HG02588 (cell line): ENCODE results near the gene ELF2.
"Not testable (repeated sequence)": the region's sequence is repeated elsewhere in the genome, so short reads cannot be mapped to it uniquely, and the experiment has no call there.

Experiments
- ATAC-seq: cut with Tn5 transposase; IDR thresholded peaks from one replicate; pipeline ENCODE4 v1.9.1; 2021; ENCODE audit warnings: mild to moderate bottlenecking, moderate library complexity; ENCODE audit not compliant: unreplicated experiment

Gene ELF2

DNA sequence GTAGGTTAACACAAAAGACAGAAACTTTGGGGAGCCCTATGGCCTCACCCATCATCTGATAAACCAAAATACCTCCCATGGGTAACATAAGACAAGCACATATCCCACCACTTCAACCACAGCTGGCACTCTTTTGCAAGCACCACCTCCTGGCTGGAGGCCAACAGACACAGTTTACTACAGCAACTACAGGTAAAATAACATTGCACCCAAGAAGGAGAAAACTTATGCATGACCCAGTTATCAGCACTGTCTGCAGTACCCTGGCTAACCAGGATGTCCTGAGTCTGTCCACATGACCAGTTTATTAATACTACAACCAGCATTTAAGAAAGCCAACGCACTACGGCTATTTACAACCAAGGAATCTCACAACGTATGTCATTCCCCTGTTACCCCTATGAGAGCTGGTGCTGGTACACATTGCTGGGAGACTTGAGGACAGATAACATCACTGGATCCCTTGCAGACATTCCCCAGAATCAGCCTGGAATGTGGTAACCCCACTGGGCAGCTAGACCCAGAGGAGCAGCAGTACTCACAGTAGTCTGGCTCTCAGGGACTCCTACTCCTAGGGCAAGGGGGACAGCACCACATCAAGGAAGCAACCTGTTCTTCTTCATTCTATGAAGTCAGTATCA lies 32.0 kb downstream of the ELF2 start:
- no peak for ATAC-seq

DNA sequence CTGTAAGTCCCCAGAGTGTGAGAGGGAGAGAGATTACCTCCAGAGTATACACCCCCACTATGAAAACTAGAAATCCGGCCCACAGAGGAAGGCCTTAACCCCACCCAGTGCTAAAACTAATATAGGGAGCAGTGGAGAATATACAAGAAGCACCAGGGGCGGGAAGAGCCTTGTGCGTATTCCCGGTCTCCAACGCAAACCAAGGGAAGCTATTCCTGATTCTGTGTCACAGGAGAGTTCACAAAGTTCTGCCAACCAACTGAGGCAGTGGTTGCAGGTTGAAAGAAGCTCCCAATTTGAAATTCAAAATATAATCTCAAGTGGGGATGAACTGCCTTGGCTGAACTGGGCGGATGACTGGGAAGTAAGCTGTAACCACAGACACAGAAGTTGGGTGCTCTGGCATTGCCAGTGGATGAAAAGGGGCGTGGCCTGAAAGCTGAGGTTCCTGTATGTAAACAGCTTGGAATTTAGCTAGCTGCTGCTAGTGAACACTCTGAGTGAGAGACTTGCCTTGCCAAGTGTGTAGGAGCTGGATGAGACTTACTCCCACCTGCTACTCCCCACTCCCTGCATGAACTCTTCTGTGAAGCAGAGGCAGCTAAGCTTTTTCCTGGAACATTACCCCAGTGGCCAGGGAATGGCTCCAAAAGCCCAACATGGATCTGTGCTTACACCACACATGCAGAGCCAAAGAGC lies 32.7 kb downstream of the ELF2 start:
- ATAC-seq: no peak

GRCh38 chr4:139142980-139143379 lies 34.0 kb downstream of the ELF2 start:
- no peak for ATAC-seq

- ATAC-seq: no peak
Measured at GRCh38 chr4:139142087-139142486, 34.9 kb downstream of the ELF2 start.

- no peak for ATAC-seq
Measured at GRCh38 chr4:139137763-139138162, 39.3 kb downstream of the ELF2 start.

- no peak for ATAC-seq
Measured at GRCh38 chr4:139134403-139134802, 42.6 kb downstream of the ELF2 start.

DNA sequence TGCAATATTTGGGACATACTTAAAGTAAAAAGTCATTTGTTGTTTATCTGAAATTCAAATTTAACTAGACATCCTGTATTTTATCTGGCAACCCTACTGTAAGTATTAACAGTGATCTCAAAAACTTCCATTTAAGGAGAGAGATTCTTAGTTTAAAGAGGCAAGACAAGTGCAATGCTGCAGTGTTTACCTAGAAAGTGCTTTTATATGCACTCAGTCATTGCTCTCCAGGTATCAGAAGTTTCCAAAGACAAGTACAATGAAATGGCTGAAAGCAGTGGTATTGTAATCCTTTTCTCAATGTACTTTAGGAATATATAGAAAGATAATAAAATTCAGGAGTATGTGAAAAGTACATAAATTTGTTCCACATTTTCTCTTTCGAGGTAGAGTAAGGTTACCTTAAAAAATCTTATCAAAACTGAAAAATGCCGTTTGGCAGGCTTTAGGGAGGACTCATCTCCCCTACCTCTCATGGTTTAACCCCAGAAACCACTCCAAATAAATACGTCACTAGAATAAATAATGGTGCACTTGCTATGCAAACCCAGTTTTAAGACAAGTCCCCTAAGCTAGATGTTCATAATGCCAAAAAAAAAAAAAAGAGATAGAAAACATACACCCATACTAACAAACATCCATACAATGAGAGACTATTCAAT lies 45.7 kb downstream of the ELF2 start:
- no peak for ATAC-seq

GRCh38 chr4:139129206-139129605 lies 47.8 kb downstream of the ELF2 start:
- no peak for ATAC-seq

GRCh38 chr4:139126898-139127297 lies 50.1 kb downstream of the ELF2 start:
- no peak for ATAC-seq

DNA sequence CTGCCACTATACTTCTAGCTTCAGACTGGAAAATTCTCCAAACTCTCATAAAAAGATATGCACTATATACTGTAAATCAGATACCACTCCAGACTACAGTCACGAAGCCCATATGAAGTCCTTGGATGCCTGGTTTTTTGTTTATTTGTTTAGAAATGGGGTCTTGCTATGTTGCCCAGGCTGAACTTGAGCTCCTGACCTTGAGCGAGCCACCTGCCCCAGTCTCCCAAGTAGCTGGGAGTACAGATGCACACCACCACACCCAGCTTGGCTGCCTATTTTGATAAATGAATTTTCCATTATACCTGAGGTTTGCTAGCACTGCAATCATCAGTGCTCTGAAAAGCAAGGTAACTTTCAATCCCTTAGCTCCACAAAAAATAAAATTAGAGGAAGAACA lies 53.1 kb downstream of the ELF2 start:
- no peak for ATAC-seq

DNA sequence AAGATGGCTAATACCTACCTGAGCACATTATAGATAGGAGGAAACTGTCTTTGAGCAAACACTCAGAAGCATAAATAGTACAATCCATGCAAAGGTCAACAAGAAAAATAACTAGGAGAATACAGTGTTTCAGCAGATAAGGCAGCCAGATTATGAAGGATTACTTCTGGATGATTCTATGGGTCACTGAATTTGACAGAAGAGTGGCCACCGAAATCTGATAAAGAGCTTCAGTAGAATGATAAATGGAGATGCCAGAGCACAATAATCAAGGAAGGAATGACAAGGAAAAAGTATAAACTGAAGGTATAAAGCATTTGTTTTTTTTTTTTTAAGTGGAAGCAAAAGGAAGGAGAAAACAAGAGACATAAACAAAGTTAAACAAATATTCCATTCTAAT lies 58.7 kb downstream of the ELF2 start:
- ATAC-seq: no peak

DNA sequence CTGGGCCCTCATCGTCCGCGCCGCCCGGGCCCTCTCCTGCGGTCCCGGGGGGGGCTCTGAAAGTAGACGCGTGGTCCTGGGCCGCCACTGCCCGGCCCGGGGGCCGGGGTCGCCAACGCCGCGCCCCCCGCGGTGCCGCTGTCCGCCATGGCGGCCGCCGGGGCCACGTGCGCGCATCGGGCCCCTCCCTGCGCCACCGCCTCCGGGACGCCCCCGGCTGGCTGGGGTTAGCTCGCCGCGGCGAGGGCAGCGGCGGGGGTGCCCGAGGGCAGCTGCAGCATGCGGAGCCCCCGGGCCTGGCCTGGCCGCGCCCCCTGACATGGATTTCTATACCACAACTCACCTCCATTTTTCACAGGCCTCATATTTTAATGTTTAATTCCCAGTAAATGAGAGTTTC lies 61.8 kb downstream of the ELF2 start:
- no peak for ATAC-seq

DNA sequence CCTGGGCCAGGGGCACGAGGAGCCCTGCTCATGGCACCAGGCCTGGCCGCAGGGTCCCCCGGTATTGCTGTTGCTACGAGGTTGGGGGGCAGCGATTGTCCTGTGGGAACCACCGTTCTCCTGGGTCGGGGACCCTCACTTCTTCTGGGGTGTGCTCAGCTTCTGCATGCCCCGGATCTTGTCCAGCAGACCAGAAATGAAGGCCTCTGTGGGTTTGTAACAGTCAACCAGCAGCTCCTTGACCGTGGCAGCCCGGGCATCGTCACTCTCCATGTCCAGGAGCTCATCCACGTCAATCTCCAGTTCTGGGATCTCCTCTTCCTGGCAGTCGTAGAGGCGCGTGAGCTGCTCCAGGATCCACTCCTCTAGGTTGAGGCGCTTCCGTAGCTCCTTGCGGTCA lies 62.2 kb downstream of the ELF2 start:
- not testable (repeated sequence) for ATAC-seq

DNA sequence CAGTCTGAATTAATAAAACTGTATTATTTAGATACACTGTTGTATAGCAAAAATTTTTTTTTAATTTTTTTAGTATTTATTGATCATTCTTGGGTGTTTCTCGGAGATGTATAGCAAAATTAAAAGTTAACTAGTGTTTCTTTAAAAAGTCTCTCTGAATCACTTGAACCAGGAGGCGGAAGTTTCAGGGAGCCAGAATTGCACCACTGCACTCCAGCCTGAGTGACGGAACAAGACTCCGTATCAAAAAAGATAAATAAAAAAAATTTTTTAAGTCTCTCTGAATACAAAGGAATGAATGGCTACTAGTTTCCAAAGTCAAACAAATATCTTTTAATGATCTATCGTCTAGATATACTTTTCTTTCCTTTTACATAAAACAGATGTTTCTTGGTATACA lies 64.4 kb downstream of the ELF2 start:
- no peak for ATAC-seq

DNA sequence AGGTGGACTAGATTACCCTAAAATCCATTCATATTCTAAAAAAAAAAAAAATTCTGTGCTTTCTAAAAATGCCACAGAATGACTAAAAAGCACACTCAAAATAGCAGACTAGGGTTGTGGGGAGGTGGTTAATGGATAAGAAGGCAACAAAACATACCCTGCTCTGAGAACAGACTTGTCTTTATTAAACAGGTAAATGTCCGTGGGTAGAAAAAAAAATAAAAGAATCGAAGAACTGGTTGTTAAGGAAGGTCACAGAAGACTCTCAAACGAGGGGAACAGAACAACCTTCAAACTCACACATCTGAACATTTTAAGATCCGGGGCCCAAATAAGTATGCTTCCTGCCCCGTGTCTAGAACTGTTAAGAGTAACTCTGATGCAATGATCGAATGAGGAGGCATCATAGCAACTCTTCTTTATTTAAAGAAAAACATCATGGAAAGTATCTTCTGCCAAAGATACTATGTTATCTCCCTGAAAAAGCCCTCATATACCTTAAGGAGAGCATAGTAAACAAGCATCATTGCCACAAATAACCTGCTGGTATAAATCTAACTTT lies 68.4 kb downstream of the ELF2 start:
- no peak for ATAC-seq

DNA sequence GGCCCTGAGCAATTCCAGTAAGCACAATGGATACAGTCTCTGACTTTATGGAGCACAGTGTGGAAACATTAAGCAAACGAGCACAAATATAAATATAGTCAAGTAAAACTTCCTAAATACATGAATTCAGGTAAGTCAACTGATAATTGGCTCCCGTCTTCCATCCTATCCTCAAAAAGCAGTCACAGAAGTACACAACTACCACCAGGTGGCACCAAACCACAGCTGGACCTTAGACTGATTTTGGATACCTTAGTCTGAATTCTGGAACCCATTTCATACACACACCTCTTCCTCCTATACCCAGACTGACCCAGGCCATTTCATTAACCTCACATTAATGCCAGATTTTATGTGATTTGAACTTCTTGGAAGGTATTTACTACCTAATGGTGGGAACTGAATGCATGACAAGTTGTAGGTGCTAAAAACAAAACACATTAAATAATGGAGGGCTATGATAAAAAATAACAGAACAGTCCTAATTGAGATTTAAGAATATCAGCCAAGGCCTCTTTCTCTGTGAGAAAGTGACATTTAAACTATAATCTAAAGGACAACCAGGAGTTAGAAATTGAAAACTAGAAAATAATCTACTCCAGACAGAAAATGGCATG lies 77.5 kb downstream of the ELF2 start:
- ATAC-seq: peak; percentile 64

- ATAC-seq: no peak
Measured at GRCh38 chr4:139092271-139092670, 84.7 kb downstream of the ELF2 start.

DNA sequence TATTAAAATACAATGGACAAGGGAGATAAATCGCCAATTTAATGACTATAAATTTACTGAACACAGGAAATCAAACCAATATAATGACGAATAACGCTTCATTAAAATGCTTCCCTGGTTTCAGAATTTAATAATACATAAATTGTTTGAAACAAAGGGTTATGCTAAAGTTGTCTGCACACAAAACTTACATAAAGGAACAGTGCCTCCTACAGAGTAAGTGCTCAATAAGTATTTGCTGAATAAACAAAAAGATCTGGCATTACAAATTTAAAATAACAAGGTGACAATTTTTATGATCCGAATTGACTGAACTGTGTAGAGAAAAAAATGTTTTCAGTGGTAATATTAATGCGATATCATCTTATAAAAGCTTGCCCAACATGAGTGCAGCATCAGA lies 91.9 kb downstream of the ELF2 start:
- no peak for ATAC-seq

DNA sequence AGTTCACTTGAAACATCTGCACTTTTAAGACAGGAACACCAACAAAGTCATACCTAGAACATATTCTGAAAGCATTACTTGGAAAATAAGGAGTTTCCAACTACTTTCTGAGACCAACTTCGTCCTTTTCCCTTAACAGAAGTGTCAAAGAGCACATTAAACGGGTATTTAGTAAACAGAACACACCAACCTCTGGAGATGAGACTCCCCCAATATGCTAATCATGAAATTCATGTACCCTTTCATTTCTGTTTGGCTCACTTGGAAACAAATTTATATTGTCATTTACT lies 92.3 kb downstream of the ELF2 start:
- no peak for ATAC-seq

- ATAC-seq: peak; percentile 56
Measured at GRCh38 chr4:139083956-139084803, 92.8 kb downstream of the ELF2 start.

DNA sequence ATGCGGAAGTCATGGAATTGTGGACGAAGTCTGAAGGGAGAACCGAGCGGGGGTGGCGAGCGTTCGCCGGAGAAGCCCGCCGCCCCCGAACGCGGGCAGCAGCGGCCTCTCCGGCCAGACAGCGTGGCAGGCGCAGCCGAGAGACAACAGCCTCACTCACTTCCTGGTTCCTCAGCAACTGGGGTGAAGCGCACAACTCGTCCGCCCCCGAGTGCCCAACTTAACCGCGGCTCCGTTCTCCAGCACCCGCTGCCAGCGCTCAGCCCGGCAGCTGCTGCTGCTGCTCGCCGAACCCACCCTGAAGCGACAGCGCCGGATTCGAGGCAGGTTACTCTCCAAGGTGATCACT lies 93.4 kb downstream of the ELF2 start:
- peak; percentile 30 for ATAC-seq
